NCI-H748 (cell line): Measurements from ENCODE around the gene PKD1L1.
"Not testable (repeated sequence)": the region's sequence is repeated elsewhere in the genome, so short reads cannot be mapped to it uniquely, and the experiment has no call there.

Source experiments
- DNase-seq: peaks from one replicate; lab custom pipeline; 2025; ENCODE audit not compliant: unreplicated experiment; lab: John Stamatoyannopoulos, UW

Gene PKD1L1

GRCh38 chr7:47939425-47940036 lies 8.7 kb downstream of the PKD1L1 start:
- DNase-seq = no peak

GRCh38 chr7:47938574-47939165 lies 9.6 kb downstream of the PKD1L1 start:
- DNase-seq = peak; percentile 28

- DNase-seq = no peak
These were observed 10.3 kb downstream of the PKD1L1 start for GRCh38 chr7:47937711-47938573.

GRCh38 chr7:47937065-47937687 lies 11.1 kb downstream of the PKD1L1 start:
- DNase-seq = no peak

GRCh38 chr7:47936323-47936722 lies 11.9 kb downstream of the PKD1L1 start:
- no peak for DNase-seq

- DNase-seq = no peak
These were observed 12.9 kb downstream of the PKD1L1 start for GRCh38 chr7:47935336-47935735.

- no peak for DNase-seq
These were observed 13.4 kb downstream of the PKD1L1 start for GRCh38 chr7:47934831-47935230.

- DNase-seq = no peak
These were observed 15.1 kb downstream of the PKD1L1 start for GRCh38 chr7:47933215-47933614.

GRCh38 chr7:47932466-47933037 lies 15.7 kb downstream of the PKD1L1 start:
- no peak for DNase-seq

GRCh38 chr7:47932016-47932415 lies 16.2 kb downstream of the PKD1L1 start:
- no peak for DNase-seq

GRCh38 chr7:47931005-47932004 lies 17.0 kb downstream of the PKD1L1 start:
- no peak for DNase-seq

- no peak for DNase-seq
These were observed 24.0 kb downstream of the PKD1L1 start for GRCh38 chr7:47924266-47924665.

GRCh38 chr7:47923081-47923875 lies 25.0 kb downstream of the PKD1L1 start:
- not testable (repeated sequence) for DNase-seq

- DNase-seq = not testable (repeated sequence)
These were observed 31.8 kb downstream of the PKD1L1 start for GRCh38 chr7:47916514-47916913.

GRCh38 chr7:47915616-47915976 lies 32.7 kb downstream of the PKD1L1 start:
- no peak for DNase-seq

GRCh38 chr7:47914717-47915615 lies 33.3 kb downstream of the PKD1L1 start:
- no peak for DNase-seq

- no peak for DNase-seq
These were observed 35.9 kb downstream of the PKD1L1 start for GRCh38 chr7:47912332-47912731.

GRCh38 chr7:47908720-47909119 lies 39.5 kb downstream of the PKD1L1 start:
- no peak for DNase-seq
